Adipose tissue (tissue), 3 donors: ENCODE results near the gene LEFTY1. TPM values are rescaled to one million over a fixed set of nuclear protein-coding genes. Genes with fewer than 3 reads are reported as not detected.
"Not testable (repeated sequence)": the region's sequence is repeated elsewhere in the genome, so short reads cannot be mapped to it uniquely, and the experiment has no call there.

ENCODE experiments used
- H3K27ac ChIP-seq: one replicate; pipeline ENCODE4 v1.5.1; 2013; ENCODE audit warnings: low read depth, low read length
- WGBS, 3 donors: extraction: QIAGEN DNeasy Blood & Tissue Kit; methylation state at CpG; one replicate each; pipeline ENCODE4 v1.1.7; 2013; 5-methylcytosine and 5-hydroxymethylcytosine counted together
- polyA plus RNA-seq, 3 donors: library from polyadenylated mRNA; stranded (reverse); fragments of 200-250 nt; gene quantifications; one replicate each; pipeline ENCODE4 v1.2.3, GENCODE V29; 2013
- donor health status: healthy with polysubstance abuse.
- donor health status: Bipolar disorder and iron deficiency.
- donor health status: healthy.

LEFTY1 gene
- polyA plus RNA-seq, 3 donors, result 0.18 to 60.5 TPM; not detected in 1

DNA sequence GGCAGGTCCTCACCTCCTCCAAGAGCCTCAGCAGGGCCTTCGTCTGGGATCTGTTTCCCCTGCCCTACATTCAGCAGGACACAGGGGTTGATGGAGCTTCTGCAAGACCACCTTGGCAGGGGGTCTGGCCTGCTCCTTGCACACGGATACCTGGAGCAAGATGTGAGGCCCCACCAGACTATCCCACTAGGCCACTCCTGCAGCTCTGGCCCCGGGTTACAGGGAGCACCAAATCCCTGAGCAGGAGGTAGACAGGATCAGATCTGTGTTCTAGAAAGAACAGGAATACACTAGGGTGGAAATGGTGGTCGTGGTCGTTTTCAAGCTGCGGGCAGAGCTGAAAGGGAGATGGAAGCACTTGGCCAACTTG, 45.5 kb downstream of the LEFTY1 start:
- H3K27ac ChIP-seq, result no peak overlapping the region
- 73 to 85% (median 76%) methylated on average over 6 of the region's 6 CpGs for WGBS, 3 donors

DNA sequence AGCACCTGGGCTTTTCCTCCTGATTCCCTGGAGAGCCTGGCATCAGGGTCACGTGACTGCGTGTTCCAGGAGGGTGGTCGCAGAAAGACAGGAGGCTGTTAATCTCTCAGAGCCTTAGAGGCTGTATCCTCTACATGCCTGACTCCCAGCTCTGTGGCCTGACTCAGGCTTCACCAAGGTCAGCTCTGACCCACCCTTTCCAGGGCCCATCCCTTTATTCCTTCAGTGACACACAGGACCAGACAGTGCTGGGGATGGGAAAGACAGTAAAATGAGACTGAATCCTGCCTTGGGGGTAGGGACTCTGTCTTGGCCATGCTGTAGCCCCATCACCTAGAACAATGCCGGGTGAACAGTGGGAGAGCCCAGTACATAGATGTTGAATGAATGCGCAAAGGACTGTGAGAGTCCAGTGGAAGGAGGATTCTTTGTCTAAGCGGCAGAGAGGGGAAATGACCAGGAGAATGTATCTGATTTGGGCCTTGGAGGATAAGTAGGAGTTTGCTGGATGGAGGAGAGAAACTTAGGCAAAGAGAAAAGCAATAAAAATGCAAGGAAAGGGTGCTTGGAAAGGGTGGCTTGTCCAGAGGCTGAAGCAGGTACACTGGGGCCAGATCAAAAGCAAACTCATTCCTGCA, 46.0 kb downstream of the LEFTY1 start:
- H3K27ac ChIP-seq, result no peak overlapping the region
- 78 to 94% (median 85%) methylated on average over 6 of the region's 6 CpGs for WGBS, 3 donors

GRCh38 chr1:225842074-225842473, 46.9 kb downstream of the LEFTY1 start:
- no peak overlapping the region for H3K27ac ChIP-seq
- 80 to 85% (median 81%) methylated on average over 12 of the region's 12 CpGs for WGBS, 3 donors

- 83 to 89% (median 88%) methylated on average over 4 of the region's 4 CpGs for WGBS, 3 donors
- H3K27ac ChIP-seq, result no peak overlapping the region
Observed at GRCh38 chr1:225840713-225841112, 48.2 kb downstream of the LEFTY1 start.

DNA sequence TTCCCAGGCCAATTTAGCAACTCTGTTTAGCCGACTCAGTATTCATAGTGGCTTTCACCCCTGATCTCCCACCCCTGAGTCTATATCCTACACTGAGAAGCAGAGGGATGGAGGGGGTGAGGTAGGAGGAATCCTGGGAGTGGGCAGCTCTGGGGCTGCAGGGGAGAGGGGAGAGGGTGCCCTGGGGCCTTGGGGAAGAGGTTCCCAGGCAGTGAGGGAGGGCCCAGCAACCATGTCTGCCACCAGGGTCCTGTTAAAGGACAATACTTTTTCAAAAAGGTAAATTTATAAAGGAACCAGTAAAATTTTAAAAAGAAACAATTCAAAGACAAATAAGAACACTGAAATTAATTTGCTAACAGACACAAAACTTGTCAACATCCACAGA, 48.7 kb downstream of the LEFTY1 start:
- H3K27ac ChIP-seq, result no peak overlapping the region
- 83 to 95% (median 88%) methylated on average over 1 of the region's 1 CpG for WGBS, 3 donors

DNA sequence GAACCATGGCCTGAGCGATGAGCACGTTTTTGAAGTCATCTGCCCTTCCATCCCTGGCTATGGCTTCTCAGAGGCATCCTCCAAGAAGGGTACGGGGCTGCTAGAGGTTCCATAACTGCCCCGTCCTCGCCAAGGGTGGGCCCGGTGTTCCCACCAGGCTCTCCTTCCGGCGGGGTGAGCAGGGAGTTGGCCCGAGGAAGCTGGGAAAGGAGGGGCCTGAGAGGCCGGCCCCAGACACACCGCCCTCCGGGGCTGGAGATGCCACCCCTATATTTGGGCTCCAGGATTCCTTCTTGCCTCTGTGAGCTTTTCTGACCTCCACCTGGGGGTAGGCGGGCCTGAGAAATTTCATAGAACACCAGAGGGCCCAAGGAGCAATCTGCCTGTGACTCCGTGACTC, 50.2 kb downstream of the LEFTY1 start:
- H3K27ac ChIP-seq, result no peak overlapping the region
- WGBS, 3 donors, result 89 to 92% (median 89%) methylated on average over 14 of the region's 14 CpGs

- WGBS, 3 donors, result 75 to 85% (median 80%) methylated on average over 4 of the region's 4 CpGs
- H3K27ac ChIP-seq, result not testable (repeated sequence)
Observed at GRCh38 chr1:225836296-225836695, 52.6 kb downstream of the LEFTY1 start.

Other genes starting within 250 kb of the LEFTY1 start
- 10 to 100 TPM; 13.9 to 36.8 (median 18.8) TPM for gene ENAH, start 236.0 kb downstream of the LEFTY1 start, polyA plus RNA-seq
- 100 to 1,000 TPM in 2 of 3 donors, 10 to 100 TPM in 1; 97.5 to 263 (median 147) TPM for gene SRP9, start 111.3 kb downstream of the LEFTY1 start, polyA plus RNA-seq
- gene EPHX1, start 79.0 kb downstream of the LEFTY1 start, polyA plus RNA-seq, result 100 to 1,000 TPM; 107 to 156 (median 146) TPM
- gene TMEM63A, start 6.8 kb downstream of the LEFTY1 start, polyA plus RNA-seq, result 10 to 100 TPM; 26.2 to 51.8 (median 45.9) TPM
- 10 to 100 TPM; 44.1 to 59.5 (median 49.4) TPM for gene PYCR2, start 35.1 kb upstream of the LEFTY1 start, polyA plus RNA-seq
- gene LEFTY2, start 52.1 kb upstream of the LEFTY1 start, polyA plus RNA-seq, result 10 to 100 TPM in 1 of 3 donors, 1 to 10 TPM in 2; 2.2 to 13.2 (median 4.8) TPM
- gene SDE2, start 110.2 kb upstream of the LEFTY1 start, polyA plus RNA-seq, result 10 to 100 TPM in 2 of 3 donors, 1 to 10 TPM in 1; 5.1 to 13.6 (median 13.0) TPM
- 100 to 1,000 TPM; 282 to 940 (median 473) TPM for gene H3-3A, start 173.6 kb upstream of the LEFTY1 start, polyA plus RNA-seq